Smooth muscle cell of trachea (primary cell): Measurements from ENCODE around the gene ANXA2R. TPM values are rescaled to one million over a fixed set of nuclear protein-coding genes. Genes with fewer than 3 reads are reported as not detected.

Source experiments
- total RNA-seq: library from RNA; depleted of rRNA; stranded (reverse); fragments of >200 nt; gene quantifications from 2 replicates; pipeline ENCODE4 v1.2.1, GENCODE V29; 2014

ANXA2R gene
- total RNA-seq = 1.7 and 3.9 TPM in 2 replicates

GRCh38 chr5:43040287-43041098 is at the start of gene ANXA2R:
TSS of gene ANXA2R (minus strand) at chr5:43040319. CDS start at chr5:43040046, 273 bp downstream.

Other genes starting within 250 kb of the ANXA2R start
- 334 and 703 TPM in 2 replicates for gene SELENOP, start 228.4 kb downstream of the ANXA2R start, total RNA-seq
- 28.1 and 37.8 TPM in 2 replicates for gene ZNF131, start 80.6 kb upstream of the ANXA2R start, total RNA-seq
- 5.4 and 9.1 TPM in 2 replicates for gene NIM1K, start 151.9 kb upstream of the ANXA2R start, total RNA-seq